Epithelial cell of proximal tubule (primary cell): ENCODE data around the gene ITSN2. TPM values are rescaled to one million over a fixed set of nuclear protein-coding genes. Genes with fewer than 3 reads are reported as not detected.
A peak's percentile ranks its signal among the peaks of the same experiment; 100 is the strongest.

Source experiments
- DNase-seq: peaks from one replicate; pipeline ENCODE4 v3.0.0-alpha.2; 2011; ENCODE audit warnings: low read depth
- H3K4me3 ChIP-seq: 2 replicates; pipeline ENCODE4 v1.5.1; 2011; ENCODE audit warnings: low read depth, mild to moderate bottlenecking, low read length
- CTCF ChIP-seq: conservative IDR thresholded peaks from 2 replicates; pipeline ENCODE4 v1.5.1; 2012; ENCODE audit warnings: low read depth, mild to moderate bottlenecking, low read length
- total RNA-seq: library from RNA; depleted of rRNA; stranded (reverse); fragments of >200 nt; gene quantifications from 2 replicates; pipeline ENCODE4 v1.2.3, GENCODE V29; 2015

ITSN2 gene
- total RNA-seq, 1 donor from 2014 or later = 14.1 TPM

DNA sequence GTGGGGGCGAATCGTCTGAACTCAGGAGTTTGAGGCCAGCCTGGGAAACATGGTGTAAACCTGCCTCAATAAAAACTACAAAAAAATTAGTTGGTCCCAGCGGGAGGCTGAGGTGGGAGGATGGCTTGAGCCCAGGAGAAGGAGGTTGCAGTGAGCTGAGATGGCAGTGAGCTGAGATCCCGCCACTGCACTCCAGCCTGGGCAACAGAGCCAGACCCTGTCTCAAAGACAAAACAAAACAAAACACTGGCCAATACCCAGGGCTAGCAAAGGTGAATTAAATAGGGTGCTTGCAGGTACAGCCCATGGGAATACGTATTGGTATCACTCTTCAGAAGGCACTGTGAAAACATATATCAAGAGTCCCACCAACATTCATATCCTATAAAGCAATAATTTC is 7.0 kb downstream of the ITSN2 start:
- TF ChIP-seq CTCF = no peak
- H3K4me3 ChIP-seq = no peak overlapping the region

DNA sequence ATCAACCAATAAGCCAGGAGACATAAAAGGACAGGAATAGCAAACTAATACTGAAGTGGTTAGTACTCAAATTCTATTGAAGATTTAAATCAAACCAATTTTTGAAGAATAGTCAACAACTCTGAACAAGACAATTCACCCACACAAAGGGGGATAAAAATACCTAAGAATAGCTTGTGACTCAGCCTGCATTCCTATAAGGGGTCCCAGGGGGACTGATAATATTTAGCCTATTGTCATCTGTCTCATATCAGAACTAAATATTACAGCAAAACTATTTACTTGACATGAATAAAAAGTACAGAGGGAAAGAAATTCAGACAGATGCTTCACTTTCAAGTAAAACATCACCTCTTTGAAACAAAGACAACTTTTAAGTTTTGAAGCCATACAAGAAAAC is 7.7 kb downstream of the ITSN2 start:
- H3K4me3 ChIP-seq = no peak overlapping the region
- no peak for DNase-seq
- no peak for TF ChIP-seq CTCF

More for the DNA sequence above, 7.0 kb downstream of the ITSN2 start:
- no peak for DNase-seq

GRCh38 chr2:24351981-24352380 is 8.4 kb downstream of the ITSN2 start:
- DNase-seq = no peak
- no peak overlapping the region for H3K4me3 ChIP-seq
- peak; percentile 30 for TF ChIP-seq CTCF

- H3K4me3 ChIP-seq = no peak overlapping the region
- no peak for TF ChIP-seq CTCF
- DNase-seq = no peak
Measured at GRCh38 chr2:24351627-24351938, 8.8 kb downstream of the ITSN2 start.

DNA sequence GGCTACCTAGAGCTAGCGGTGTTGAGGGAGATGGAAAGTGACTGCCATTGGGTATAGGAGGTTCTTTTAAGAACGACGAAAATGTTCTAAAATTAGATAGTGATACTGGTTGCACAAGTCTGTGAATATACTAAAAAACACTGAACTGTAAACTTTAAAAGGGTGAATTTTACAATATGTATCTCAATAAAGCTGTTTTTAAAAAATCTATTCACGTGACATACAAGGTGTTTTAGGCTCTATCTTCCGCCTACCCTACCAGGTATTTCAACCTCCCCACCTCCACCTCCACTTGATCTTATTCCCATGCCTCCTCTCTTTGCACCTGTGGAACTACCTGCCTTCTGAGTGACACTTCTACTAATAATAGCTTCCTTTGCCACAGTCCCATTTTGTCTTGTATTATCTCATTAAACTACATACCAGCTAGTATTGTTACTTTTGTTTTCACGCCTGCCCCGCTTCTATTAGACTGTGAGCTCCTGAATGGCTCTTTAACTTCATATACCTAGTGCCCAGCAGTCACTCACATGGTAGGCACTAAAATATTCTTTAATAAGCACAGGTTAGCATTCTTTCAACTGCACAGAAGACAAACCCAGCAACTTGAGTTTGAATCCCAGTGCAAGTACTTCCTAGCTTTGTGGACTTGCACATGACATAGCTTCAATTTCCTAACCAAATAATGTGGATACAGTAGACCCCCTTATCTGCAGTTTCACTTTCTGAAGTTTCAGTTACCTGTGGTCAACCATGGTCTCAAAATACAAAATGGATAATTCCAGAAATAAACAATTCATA is 9.3 kb downstream of the ITSN2 start:
- TF ChIP-seq CTCF = no peak
- DNase-seq = no peak
- H3K4me3 ChIP-seq = no peak overlapping the region

DNA sequence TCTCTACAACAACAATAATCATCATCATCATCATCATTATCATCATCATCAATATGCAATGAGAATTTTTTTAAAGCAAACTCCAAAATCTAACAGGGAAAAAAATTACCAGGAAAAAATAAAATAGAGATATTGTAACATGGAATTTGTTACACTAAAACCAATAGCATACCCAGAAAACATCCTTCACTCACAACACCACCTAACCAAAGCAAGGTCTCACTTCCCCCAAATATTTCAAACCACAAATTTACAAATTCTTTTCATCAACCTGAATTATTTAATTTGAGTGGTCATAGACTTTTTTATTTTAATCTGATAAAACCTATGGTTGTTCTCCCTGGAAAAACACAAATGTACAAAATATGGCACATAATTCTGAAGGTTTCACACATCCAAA is 11.2 kb downstream of the ITSN2 start:
- H3K4me3 ChIP-seq = no peak overlapping the region
- TF ChIP-seq CTCF = no peak
- no peak for DNase-seq

DNA sequence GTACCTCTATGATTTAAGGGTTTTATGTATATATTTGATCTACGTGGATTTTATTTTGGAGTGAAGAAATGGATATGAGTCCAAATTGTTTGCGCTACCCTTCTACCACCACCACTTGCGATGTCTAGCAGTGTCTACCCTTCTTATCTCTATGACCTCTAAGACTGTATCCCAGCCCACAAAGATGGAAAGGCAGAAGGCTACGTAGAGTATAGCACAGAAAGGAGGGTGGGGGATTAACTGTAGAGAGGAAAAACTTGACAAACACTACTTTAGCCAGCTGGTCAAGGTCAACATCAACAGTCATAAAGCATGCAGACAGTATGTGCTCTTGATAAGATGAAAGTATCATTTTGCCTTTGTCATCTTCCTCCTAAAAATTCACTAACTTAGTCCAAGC is 14.4 kb downstream of the ITSN2 start:
- DNase-seq = no peak
- TF ChIP-seq CTCF = no peak
- H3K4me3 ChIP-seq = no peak overlapping the region
